Osteocyte (in vitro differentiated cells): ENCODE data around the gene ACTL10. TPM values are rescaled to one million over a fixed set of nuclear protein-coding genes. Genes with fewer than 3 reads are reported as not detected.
"Not testable (repeated sequence)": the region's sequence is repeated elsewhere in the genome, so short reads cannot be mapped to it uniquely, and the experiment has no call there.

Experiments
- DNase-seq: peaks from one replicate; pipeline ENCODE4 v3.0.0; 2021; ENCODE audit warnings: mixed read lengths; ENCODE audit not compliant: unreplicated experiment; ENCODE audit errors: extremely low spot score
- H3K27ac Mint-ChIP-seq: one replicate; pipeline ENCODE4 v1.8.0; 2021; ENCODE audit warnings: mild to moderate bottlenecking, mixed read lengths; ENCODE audit not compliant: unreplicated experiment
- H3K27me3 Mint-ChIP-seq: one replicate; pipeline ENCODE4 v1.8.0; 2021; ENCODE audit warnings: mixed read lengths; ENCODE audit not compliant: unreplicated experiment
- H3K36me3 Mint-ChIP-seq: one replicate; pipeline ENCODE4 v1.8.0; 2021; ENCODE audit warnings: mixed read lengths; ENCODE audit not compliant: unreplicated experiment
- H3K4me1 Mint-ChIP-seq: one replicate; pipeline ENCODE4 v1.8.0; 2021; ENCODE audit warnings: mixed read lengths; ENCODE audit not compliant: unreplicated experiment
- H3K4me3 Mint-ChIP-seq: one replicate; pipeline ENCODE4 v1.8.0; 2021; ENCODE audit warnings: mild to moderate bottlenecking, moderate library complexity, mixed read lengths; ENCODE audit not compliant: unreplicated experiment
- H3K9me3 Mint-ChIP-seq: one replicate; pipeline ENCODE4 v1.8.0; 2021; ENCODE audit warnings: mixed read lengths; ENCODE audit not compliant: unreplicated experiment
- CTCF ChIP-seq: fragments of 200-600 bp; sonication (generic); IDR thresholded peaks from 2 replicates; pipeline ENCODE4 v1.5.0; 2021; ENCODE audit warnings: antibody characterized with exemption, mild to moderate bottlenecking, moderate library complexity
- total RNA-seq: library from RNA; stranded (reverse); gene quantifications from 2 replicates; pipeline ENCODE4 v1.2.1, GENCODE V29; 2021

The ACTL10 gene
- total RNA-seq, 1 donor from 2014 or later = 0.54 TPM

- TF ChIP-seq CTCF = no peak
- Mint-ChIP-seq H3K27ac (no peak overlapping the region), H3K9me3 (no peaks in the 10 kb centered on the region), H3K4me1 (no peaks in the 10 kb centered on the region), H3K36me3 (peaks cover 60% of the 10 kb centered on the region), H3K27me3 (no peaks in the 10 kb centered on the region), H3K4me3 (no peak overlapping the region)
- DNase-seq = no peak
These were observed 40.6 kb upstream of the ACTL10 start for GRCh38 chr20:33626190-33626589.

GRCh38 chr20:33627577-33628216, 39.0 kb upstream of the ACTL10 start:
- Mint-ChIP-seq H3K36me3 (peaks cover 55% of the 10 kb centered on the region), H3K27me3 (no peaks in the 10 kb centered on the region), H3K4me3 (no peak overlapping the region), H3K27ac (no peak overlapping the region), H3K9me3 (no peaks in the 10 kb centered on the region), H3K4me1 (no peaks in the 10 kb centered on the region)
- TF ChIP-seq CTCF = no peak
- DNase-seq = no peak

GRCh38 chr20:33629533-33629932, 37.2 kb upstream of the ACTL10 start:
- H3K4me1 Mint-ChIP-seq = no peaks in the 10 kb centered on the region
- TF ChIP-seq CTCF = no peak
- no peak overlapping the region for H3K4me3 Mint-ChIP-seq
- no peaks in the 10 kb centered on the region for H3K9me3 Mint-ChIP-seq
- H3K36me3 Mint-ChIP-seq = peaks cover 45% of the 10 kb centered on the region
- no peak overlapping the region for H3K27ac Mint-ChIP-seq
- H3K27me3 Mint-ChIP-seq = no peaks in the 10 kb centered on the region
- DNase-seq = no peak

- TF ChIP-seq CTCF = no peak
- DNase-seq = no peak
- no peaks in the 10 kb centered on the region for H3K4me1 Mint-ChIP-seq
- no peaks in the 10 kb centered on the region for H3K9me3 Mint-ChIP-seq
- no peak overlapping the region for H3K4me3 Mint-ChIP-seq
- no peaks in the 10 kb centered on the region for H3K27me3 Mint-ChIP-seq
- peaks cover 44% of the 10 kb centered on the region for H3K36me3 Mint-ChIP-seq
- H3K27ac Mint-ChIP-seq = no peak overlapping the region
These were observed 36.8 kb upstream of the ACTL10 start for GRCh38 chr20:33629979-33630378.

GRCh38 chr20:33630507-33630906, 36.2 kb upstream of the ACTL10 start:
- Mint-ChIP-seq H3K4me1 (peaks cover 2% of the 10 kb centered on the region), H3K36me3 (peaks cover 40% of the 10 kb centered on the region), H3K27ac (no peak overlapping the region), H3K9me3 (no peaks in the 10 kb centered on the region), H3K4me3 (no peak overlapping the region), H3K27me3 (no peaks in the 10 kb centered on the region)
- no peak for DNase-seq
- no peak for TF ChIP-seq CTCF

GRCh38 chr20:33631910-33632309, 34.8 kb upstream of the ACTL10 start:
- not testable (repeated sequence) for DNase-seq, H3K9me3 Mint-ChIP-seq, H3K4me1 Mint-ChIP-seq, H3K27ac Mint-ChIP-seq, H3K27me3 Mint-ChIP-seq, H3K4me3 Mint-ChIP-seq
- peaks cover 41% of the 10 kb centered on the region for H3K36me3 Mint-ChIP-seq
